Neural progenitor cell (in vitro differentiated cells): ENCODE data around the gene SAMD1.

Source experiments
- CTCF ChIP-seq: fragments of 200-600 bp; sonication (generic); IDR thresholded peaks from 2 replicates; pipeline ENCODE4 v1.5.1; 2017; ENCODE audit warnings: antibody characterized with exemption, mild to moderate bottlenecking
- EZH2phosphoT487 ChIP-seq: fragments of 200-600 bp; sonication (generic); IDR thresholded peaks from 2 replicates; pipeline ENCODE4 v1.6.1; 2017; ENCODE audit warnings: antibody characterized with exemption

GRCh38 chr19:14113762-14114414 is 23.3 kb upstream of the SAMD1 start:
- TF ChIP-seq CTCF: peak; percentile 24
- no peak for TF ChIP-seq EZH2phosphoT487
